ENCODE results near the gene HELQ. TPM values are rescaled to one million over a fixed set of nuclear protein-coding genes. Genes with fewer than 3 reads are reported as not detected.
"Not testable (repeated sequence)": the region's sequence is repeated elsewhere in the genome, so short reads cannot be mapped to it uniquely, and the experiment has no call there.

HELQ gene
- total RNA-seq, 6 donors from 2014 or later: 8.9 to 26.2 (median 14.6) TPM

- no peak overlapping the region for H3K4me3 ChIP-seq
- H3K36me3 ChIP-seq: peaks cover 0 to 39% (median 12%) of the 10 kb centered on the region in 4 donors
- H3K27me3 ChIP-seq: no peaks in the 10 kb centered on the region
- no peak for TF ChIP-seq POLR2A (IDR thresholded peaks at IDR 0.05)
- TF ChIP-seq, protein P1, sequence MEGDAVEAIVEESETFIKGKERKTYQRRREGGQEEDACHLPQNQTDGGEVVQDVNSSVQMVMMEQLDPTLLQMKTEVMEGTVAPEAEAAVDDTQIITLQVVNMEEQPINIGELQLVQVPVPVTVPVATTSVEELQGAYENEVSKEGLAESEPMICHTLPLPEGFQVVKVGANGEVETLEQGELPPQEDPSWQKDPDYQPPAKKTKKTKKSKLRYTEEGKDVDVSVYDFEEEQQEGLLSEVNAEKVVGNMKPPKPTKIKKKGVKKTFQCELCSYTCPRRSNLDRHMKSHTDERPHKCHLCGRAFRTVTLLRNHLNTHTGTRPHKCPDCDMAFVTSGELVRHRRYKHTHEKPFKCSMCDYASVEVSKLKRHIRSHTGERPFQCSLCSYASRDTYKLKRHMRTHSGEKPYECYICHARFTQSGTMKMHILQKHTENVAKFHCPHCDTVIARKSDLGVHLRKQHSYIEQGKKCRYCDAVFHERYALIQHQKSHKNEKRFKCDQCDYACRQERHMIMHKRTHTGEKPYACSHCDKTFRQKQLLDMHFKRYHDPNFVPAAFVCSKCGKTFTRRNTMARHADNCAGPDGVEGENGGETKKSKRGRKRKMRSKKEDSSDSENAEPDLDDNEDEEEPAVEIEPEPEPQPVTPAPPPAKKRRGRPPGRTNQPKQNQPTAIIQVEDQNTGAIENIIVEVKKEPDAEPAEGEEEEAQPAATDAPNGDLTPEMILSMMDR (IDR thresholded peaks at IDR 0.05): no peak
- TF ChIP-seq EP300 (IDR thresholded peaks at IDR 0.05): no peak
- no peak for TF ChIP-seq POLR2AphosphoS5 (IDR thresholded peaks at IDR 0.05)
- no peaks in the 10 kb centered on the region for H3K9me3 ChIP-seq
- no peak overlapping the region for H3K27ac ChIP-seq
- WGBS, 2 donors: 87 to 97% methylated on average over 5 of the region's 5 CpGs
- ATAC-seq (ENCODE audit: low FRiP score in 2 of 2) (no peak), DNase-seq (no peak)
- H3K4me1 ChIP-seq: no peaks in the 10 kb centered on the region
Observed at GRCh38 chr4:83405844-83406816, 49.5 kb downstream of the HELQ start.

DNA sequence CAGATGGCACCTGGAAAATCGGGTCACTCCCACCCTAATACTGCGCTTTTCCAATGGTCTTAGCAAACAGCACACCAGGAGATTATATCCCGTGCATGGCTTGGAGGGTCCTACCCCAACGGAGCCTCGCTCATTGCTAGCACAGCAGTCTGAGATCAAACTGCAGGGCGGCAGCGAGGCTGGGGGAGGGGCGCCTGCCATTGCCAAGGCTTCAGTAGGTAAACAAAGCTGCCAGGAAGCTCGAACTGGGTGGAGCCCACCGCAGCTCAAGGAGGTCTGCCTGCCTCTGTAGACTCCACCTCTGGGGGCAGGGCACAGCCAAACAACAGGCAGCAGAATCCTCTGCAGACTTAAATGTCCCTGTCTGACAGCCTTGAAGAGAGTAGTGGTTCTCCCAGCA lies 57.5 kb downstream of the HELQ start:
- H3K27ac ChIP-seq; H3K4me3 ChIP-seq; H3K9me3 ChIP-seq; H3K27me3 ChIP-seq; H3K36me3 ChIP-seq; H3K4me1 ChIP-seq; ATAC-seq (ENCODE audit: low FRiP score in 2 of 2): not testable (repeated sequence)
- 92 to 95% methylated on average over 6 to 10 of the region's 10 CpGs for WGBS, 2 donors
- peak in 1 of 2 donors; percentile 39 for DNase-seq

DNA sequence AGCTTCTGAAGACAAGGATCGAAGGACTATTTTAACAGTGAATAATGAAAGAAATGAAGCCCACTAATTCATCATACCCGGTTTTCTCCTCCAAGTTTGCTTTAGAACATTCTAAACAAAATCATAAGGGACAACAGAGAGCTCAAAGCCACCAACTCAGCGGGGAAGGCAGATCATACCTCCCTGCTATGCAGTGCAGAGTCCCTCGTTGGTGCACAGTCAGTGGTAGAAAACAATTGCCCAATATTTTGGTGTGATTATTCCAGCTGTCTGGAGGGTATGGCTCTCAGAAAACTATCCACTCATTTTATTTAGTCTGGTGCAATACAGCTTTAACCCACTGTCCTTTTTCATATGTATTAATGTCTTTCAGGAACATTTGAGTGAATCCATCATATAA lies 61.7 kb downstream of the HELQ start:
- no peaks in the 10 kb centered on the region for H3K36me3 ChIP-seq
- H3K4me3 ChIP-seq: no peak overlapping the region
- DNase-seq: no peak
- no peak for TF ChIP-seq EP300 (IDR thresholded peaks at IDR 0.05)
- TF ChIP-seq, protein P1 (IDR thresholded peaks at IDR 0.05): no peak
- no peak for TF ChIP-seq POLR2A (IDR thresholded peaks at IDR 0.05)
- no peak for TF ChIP-seq POLR2AphosphoS5 (IDR thresholded peaks at IDR 0.05)
- 68 to 74% methylated on average over 4 of the region's 4 CpGs for WGBS, 2 donors
- peaks cover 0 to 7% (median 1%) of the 10 kb centered on the region in 4 donors for H3K9me3 ChIP-seq
- no peaks in the 10 kb centered on the region for H3K27me3 ChIP-seq
- no peak for ATAC-seq (ENCODE audit: low FRiP score in 2 of 2)
- H3K4me1 ChIP-seq: no peaks in the 10 kb centered on the region
- no peak overlapping the region for H3K27ac ChIP-seq

GRCh38 chr4:83392562-83392961 lies 63.1 kb downstream of the HELQ start:
- 88 to 100% methylated on average over 2 of the region's 2 CpGs for WGBS, 2 donors
- no peaks in the 10 kb centered on the region for H3K9me3 ChIP-seq
- H3K4me3 ChIP-seq: no peak overlapping the region

GRCh38 chr4:83390944-83391343 lies 64.7 kb downstream of the HELQ start:
- Histone ChIP-seq H3K27ac (no peak overlapping the region), H3K27me3 (no peaks in the 10 kb centered on the region), H3K36me3 (no peaks in the 10 kb centered on the region), H3K9me3 (no peaks in the 10 kb centered on the region), H3K4me3 (no peak overlapping the region), H3K4me1 (no peaks in the 10 kb centered on the region)
- DNase-seq (no peak), ATAC-seq (ENCODE audit: low FRiP score in 2 of 2) (no peak)
- 86 to 89% methylated on average over 6 of the region's 6 CpGs for WGBS, 2 donors
- TF ChIP-seq, protein P1 (IDR thresholded peaks at IDR 0.05): no peak
- TF ChIP-seq POLR2AphosphoS5 (IDR thresholded peaks at IDR 0.05): no peak
- TF ChIP-seq EP300 (IDR thresholded peaks at IDR 0.05): no peak
- no peak for TF ChIP-seq POLR2A (IDR thresholded peaks at IDR 0.05)

More at GRCh38 chr4:83392562-83392961, 63.1 kb downstream of the HELQ start:
- H3K27me3 ChIP-seq: no peaks in the 10 kb centered on the region
- no peaks in the 10 kb centered on the region for H3K4me1 ChIP-seq
- no peak for TF ChIP-seq POLR2AphosphoS5 (IDR thresholded peaks at IDR 0.05)
- TF ChIP-seq, protein P1 (IDR thresholded peaks at IDR 0.05): no peak
- TF ChIP-seq POLR2A (IDR thresholded peaks at IDR 0.05): no peak
- no peak for TF ChIP-seq EP300 (IDR thresholded peaks at IDR 0.05)
- ATAC-seq (ENCODE audit: low FRiP score in 2 of 2): no peak
- DNase-seq: no peak
- no peaks in the 10 kb centered on the region for H3K36me3 ChIP-seq
- no peak overlapping the region for H3K27ac ChIP-seq
